ENCODE measurements around the gene AK2. TPM values are rescaled to one million over a fixed set of nuclear protein-coding genes. Genes with fewer than 3 reads are reported as not detected.

Gene AK2
- total RNA-seq, 3 donors from 2014 or later: 124 to 483 (median 280) TPM

GRCh38 chr1:33061834-33062233 lies 25.2 kb upstream of the AK2 start:
- Histone ChIP-seq H3K4me1 (peaks cover 0 to 7% of the 10 kb centered on the region in 2 donors), H3K36me3 (no peaks in the 10 kb centered on the region), H3K27ac (no peak overlapping the region), H3K4me3 (no peak overlapping the region), H3K9me3 (peaks cover 28 to 32% of the 10 kb centered on the region in 2 donors), H3K27me3 (no peaks in the 10 kb centered on the region)
- DNase-seq (ENCODE audit: low spot score in 2 of 2): no peak
- TF ChIP-seq CTCF (IDR thresholded peaks at IDR 0.05) (no peak), POLR2AphosphoS5 (IDR thresholded peaks at IDR 0.05) (no peak), POLR2A (IDR thresholded peaks at IDR 0.05) (no peak)
- intact Hi-C loops (cut with DNase I; ENCODE audit: low total_unique reads): no loop called here

- intact Hi-C loops (cut with DNase I; ENCODE audit: low total_unique reads): no loop called here
- Histone ChIP-seq H3K9me3 (peaks cover 25 to 32% of the 10 kb centered on the region in 2 donors), H3K27ac (peak overlapping the region; percentile 43 to 68), H3K4me1 (peaks cover 0 to 7% of the 10 kb centered on the region in 2 donors), H3K36me3 (no peaks in the 10 kb centered on the region), H3K27me3 (no peaks in the 10 kb centered on the region), H3K4me3 (no peak overlapping the region)
- TF ChIP-seq POLR2A (IDR thresholded peaks at IDR 0.05): no peak
- TF ChIP-seq POLR2AphosphoS5 (IDR thresholded peaks at IDR 0.05): peak in 1 of 3 donors; percentile 12
- TF ChIP-seq CTCF (IDR thresholded peaks at IDR 0.05): no peak
- peak in 1 of 2 donors; percentile 83 for DNase-seq (ENCODE audit: low spot score in 2 of 2)
Measured at GRCh38 chr1:33060579-33061083, 23.9 kb upstream of the AK2 start.

GRCh38 chr1:33057095-33057494 lies 20.4 kb upstream of the AK2 start:
- Histone ChIP-seq H3K27me3 (no peaks in the 10 kb centered on the region), H3K36me3 (no peaks in the 10 kb centered on the region), H3K4me1 (peaks cover 0 to 7% of the 10 kb centered on the region in 2 donors), H3K27ac (no peak overlapping the region), H3K9me3 (no peaks in the 10 kb centered on the region), H3K4me3 (no peak overlapping the region)
- no peak for TF ChIP-seq CTCF (IDR thresholded peaks at IDR 0.05)
- no peak for TF ChIP-seq POLR2AphosphoS5 (IDR thresholded peaks at IDR 0.05)
- no peak for TF ChIP-seq POLR2A (IDR thresholded peaks at IDR 0.05)
- DNase-seq (ENCODE audit: low spot score in 2 of 2): no peak
- intact Hi-C loops (cut with DNase I; ENCODE audit: low total_unique reads): no loop called here

- intact Hi-C loops (cut with DNase I; ENCODE audit: low total_unique reads): no loop called here
- no peaks in the 10 kb centered on the region for H3K27me3 ChIP-seq
- H3K4me3 ChIP-seq: no peak overlapping the region
- no peaks in the 10 kb centered on the region for H3K36me3 ChIP-seq
- no peaks in the 10 kb centered on the region for H3K9me3 ChIP-seq
- DNase-seq (ENCODE audit: low spot score in 2 of 2): no peak
- TF ChIP-seq POLR2AphosphoS5 (IDR thresholded peaks at IDR 0.05): no peak
- TF ChIP-seq POLR2A (IDR thresholded peaks at IDR 0.05): no peak
- no peak for TF ChIP-seq CTCF (IDR thresholded peaks at IDR 0.05)
- H3K27ac ChIP-seq: no peak overlapping the region
- peaks cover 0 to 7% of the 10 kb centered on the region in 2 donors for H3K4me1 ChIP-seq
Measured at GRCh38 chr1:33056426-33056825, 19.7 kb upstream of the AK2 start.

- no peaks in the 10 kb centered on the region for H3K36me3 ChIP-seq
- H3K4me3 ChIP-seq: no peak overlapping the region
- peak; percentile 57 to 64 for DNase-seq (ENCODE audit: low spot score in 2 of 2)
- peak overlapping the region; percentile 46 to 69 for H3K27ac ChIP-seq
- H3K9me3 ChIP-seq: no peaks in the 10 kb centered on the region
- H3K27me3 ChIP-seq: no peaks in the 10 kb centered on the region
- no peaks in the 10 kb centered on the region for H3K4me1 ChIP-seq
- peak in 1 of 3 donors; percentile 17 for TF ChIP-seq POLR2AphosphoS5 (IDR thresholded peaks at IDR 0.05)
- no peak for TF ChIP-seq POLR2A (IDR thresholded peaks at IDR 0.05)
- TF ChIP-seq CTCF (IDR thresholded peaks at IDR 0.05): peak in 2 of 3 donors; percentile 61 to 70
- intact Hi-C loops (cut with DNase I; ENCODE audit: low total_unique reads): no loop called here
Measured at GRCh38 chr1:33055210-33056008, 18.7 kb upstream of the AK2 start.
